Renal cortical epithelial cell (primary cell): ENCODE data around the gene SYK. TPM values are rescaled to one million over a fixed set of nuclear protein-coding genes. Genes with fewer than 3 reads are reported as not detected.

Experiments used
- DNase-seq: peaks from one replicate; pipeline ENCODE4 v3.0.0-alpha.2; 2011; ENCODE audit warnings: low read depth
- total RNA-seq: library from RNA; depleted of rRNA; stranded (reverse); fragments of >200 nt; gene quantifications from 2 replicates; pipeline ENCODE4 v1.2.3, GENCODE V29; 2014

Gene SYK
- total RNA-seq, 1 donor from 2014 or later = 7.9 TPM

DNA sequence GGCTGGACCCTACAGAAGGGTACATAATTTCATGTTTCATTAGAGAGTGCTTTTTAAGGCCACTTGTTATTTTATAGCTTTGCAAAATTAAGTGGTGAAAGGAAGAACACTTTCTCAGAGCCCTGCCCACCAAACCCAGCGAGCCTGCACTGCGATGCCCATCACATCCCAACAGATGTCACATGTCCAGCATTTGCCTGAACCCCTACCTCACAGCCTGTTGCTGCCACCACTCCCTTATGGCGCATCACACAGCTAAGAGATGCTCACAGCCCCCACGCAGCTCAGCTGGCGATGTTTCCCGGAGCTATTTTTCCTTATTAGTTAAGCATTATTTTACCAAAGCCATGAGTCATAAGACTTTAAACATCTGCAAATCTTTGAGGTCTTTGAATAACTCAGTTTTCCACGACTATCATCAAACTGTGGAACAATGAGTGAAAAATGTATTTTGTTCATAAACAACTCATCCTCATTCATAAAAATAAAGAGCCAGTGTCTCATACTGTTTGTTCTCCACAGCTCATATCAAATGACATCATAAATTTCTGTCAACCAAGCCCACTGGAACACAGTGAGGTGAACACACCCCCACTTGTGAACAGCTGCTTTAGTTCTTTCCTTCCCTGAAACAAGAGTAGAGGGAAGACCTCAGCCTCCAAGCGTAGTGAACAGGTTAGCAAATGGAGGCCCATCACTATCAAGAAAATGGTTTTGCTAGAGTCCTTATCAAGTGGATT is 104.9 kb downstream of the SYK start:
- no peak for DNase-seq

DNA sequence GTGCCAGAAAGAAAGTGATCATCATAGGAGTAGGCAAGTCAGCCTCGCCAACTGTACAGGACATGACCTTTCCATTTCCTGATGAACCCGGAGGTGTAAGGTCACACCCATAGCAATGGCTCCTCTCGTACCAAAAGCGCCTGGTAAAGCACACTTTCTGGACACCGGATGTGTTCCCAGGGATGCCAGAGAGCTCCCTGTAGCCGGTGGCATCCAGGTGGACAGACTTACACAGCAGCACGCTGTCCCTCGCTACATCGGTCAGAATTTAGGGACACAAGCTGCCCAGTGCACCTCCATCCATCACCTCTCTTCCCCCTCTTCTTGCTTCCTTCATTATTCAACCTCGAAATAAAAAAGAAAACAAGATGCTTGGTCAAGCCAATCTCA is 105.4 kb downstream of the SYK start:
- DNase-seq = no peak

DNA sequence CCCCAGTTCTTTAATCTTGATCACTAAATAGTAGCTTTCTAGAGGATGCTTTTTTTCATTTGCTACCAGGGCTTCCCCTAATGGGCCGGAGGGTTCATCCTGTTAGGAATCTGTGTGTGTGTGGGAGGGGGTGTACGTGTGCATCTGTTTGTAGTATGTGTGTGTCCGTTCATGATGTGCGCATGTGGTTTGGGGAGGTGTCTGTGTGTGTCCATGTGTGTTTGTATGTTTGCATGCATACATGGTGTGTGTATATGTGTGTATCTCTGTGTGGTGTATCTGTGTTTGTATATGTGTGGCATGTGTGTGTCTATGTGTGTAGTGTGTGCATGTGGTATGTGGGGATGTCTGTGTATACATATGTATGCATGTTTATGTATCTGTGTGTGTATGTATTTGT is 106.2 kb downstream of the SYK start:
- DNase-seq = no peak

DNA sequence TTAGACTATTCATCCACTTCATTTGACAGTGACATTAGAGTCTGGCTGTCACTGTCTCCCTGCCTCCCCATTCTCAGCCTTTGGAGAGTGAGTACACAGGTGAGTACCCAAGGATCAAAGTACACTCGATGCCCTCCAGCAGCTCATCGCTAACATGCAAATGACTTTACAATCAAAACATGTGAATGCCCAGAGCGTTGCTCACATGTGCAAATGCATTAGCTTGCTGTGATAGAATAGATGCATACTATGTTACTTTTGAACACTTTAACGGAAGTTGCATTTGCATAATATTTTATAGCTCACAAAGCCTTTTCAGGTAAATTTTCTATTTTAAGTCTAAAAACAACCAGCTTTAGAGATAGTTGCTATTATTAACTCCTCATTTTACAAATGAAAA is 107.6 kb downstream of the SYK start:
- DNase-seq = no peak

DNA sequence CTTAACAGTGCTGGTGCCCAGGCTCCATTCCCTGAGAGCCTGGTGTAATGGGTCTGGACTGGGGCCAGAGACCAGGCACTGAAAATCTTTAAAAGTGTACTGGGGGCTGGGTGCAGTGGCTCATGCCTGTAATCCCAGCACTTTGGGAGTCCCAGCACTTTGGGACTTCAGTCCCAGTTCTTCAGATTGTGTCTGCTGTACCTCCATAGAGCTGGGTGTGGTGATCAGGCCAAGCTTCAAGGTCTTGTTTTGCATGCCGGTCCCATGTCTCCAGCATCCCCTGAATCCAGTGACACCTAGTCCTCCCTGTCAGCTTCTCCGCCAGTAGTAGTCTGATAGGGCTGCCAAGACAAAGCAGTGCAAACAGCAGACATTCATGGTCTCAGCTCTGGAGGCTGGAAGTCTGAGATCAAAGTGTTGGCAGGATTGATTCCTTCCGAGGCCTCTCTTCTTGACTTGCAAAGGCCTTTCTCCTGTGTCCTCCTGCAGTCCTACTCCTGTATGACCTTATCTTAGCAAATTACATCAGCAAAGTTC is 108.2 kb downstream of the SYK start:
- no peak for DNase-seq

DNA sequence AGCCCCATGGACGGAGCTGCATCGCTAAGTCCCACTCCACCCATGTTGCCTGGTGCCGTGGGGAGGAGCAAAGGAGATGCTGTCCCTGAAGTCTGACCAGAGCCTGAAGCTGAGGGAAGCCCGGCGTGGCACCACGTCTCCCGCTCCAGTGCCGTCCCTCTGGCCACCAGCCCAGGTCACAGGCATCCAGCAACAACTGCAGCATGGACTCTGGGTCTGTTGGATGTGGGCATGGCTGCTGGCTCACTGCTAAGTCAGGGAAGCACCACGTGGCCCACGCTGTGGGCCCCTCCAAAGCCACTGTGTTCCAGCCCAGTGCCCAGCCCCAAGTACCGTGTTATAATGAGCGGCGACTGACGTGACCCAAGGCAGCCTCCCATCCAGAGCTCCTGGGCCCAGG is 112.6 kb downstream of the SYK start:
- no peak for DNase-seq

DNA sequence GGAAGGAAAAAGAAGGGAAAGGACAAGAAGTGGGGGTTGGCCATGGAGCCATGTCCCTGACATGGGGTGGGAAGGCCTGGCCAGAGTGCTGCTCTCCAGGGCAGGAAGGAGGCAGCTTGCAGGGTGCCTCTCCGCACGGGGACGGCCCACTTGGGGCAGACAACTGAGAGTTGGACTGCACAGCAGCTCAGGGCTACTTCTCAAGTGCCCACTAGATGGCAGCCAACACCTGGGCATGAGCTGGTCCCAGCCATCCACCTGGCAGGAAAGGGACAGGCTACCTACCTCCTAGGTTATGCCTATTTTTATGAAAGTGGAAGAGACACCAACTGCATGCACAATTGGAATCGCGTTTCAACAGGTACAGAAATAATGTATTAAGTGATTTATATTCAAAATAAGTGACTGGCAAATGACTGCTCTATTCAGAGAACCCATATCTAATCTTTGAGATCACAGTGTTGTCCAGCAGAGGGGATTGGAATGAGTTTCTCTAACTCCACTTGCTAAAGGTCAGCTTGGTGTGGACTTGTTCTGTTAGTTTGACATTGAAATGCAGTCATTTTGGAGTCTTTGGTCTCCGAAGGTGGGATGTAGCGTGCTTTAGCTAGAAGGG is 113.4 kb downstream of the SYK start:
- DNase-seq = peak; percentile 50

DNA sequence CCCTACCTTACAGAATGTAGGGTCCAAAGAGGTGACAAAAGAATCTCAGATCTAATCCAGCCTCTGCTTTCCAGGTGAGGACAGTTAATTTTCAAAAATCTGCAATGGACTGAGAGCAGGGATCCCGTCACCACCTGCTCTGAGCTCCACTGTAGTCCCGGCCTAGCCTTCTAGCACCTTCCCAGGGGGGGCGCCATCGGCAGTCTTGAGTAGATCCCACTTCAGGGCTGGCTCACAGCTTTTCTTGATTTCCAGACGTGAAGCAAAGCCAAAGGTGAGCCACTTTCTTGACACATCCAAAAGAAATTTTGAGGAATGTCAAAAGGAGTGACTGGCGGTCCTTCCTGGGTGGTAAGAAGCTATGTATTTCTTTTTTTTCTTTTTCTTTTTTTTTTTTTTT is 114.1 kb downstream of the SYK start:
- no peak for DNase-seq

DNA sequence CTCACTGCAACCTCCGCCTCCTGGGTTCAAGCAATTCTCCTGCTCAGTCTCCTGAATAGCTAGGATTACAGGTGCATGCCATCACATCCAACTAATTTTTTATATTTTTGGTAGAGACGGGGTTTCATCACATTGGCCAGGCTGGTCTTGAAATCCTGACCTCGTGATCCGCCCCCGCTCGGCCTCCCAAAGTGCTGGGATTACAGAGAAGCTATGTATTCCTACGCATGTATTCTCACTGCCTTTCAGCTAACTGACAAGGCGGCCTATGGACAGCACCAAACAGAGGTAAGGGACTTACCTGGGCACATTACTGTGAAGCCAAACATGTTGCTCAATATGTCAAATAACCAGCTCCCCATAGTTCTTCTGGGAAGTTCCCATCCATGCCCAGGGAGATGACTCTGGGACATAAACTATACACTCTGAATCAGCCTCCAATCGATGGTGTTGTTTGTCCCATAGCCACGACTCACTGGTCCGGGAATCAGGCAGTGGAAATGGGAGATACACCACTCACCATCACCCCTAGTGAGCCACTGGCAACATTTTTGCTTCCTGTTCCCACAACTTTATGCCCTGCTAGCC is 114.6 kb downstream of the SYK start:
- DNase-seq = peak; percentile 28

DNA sequence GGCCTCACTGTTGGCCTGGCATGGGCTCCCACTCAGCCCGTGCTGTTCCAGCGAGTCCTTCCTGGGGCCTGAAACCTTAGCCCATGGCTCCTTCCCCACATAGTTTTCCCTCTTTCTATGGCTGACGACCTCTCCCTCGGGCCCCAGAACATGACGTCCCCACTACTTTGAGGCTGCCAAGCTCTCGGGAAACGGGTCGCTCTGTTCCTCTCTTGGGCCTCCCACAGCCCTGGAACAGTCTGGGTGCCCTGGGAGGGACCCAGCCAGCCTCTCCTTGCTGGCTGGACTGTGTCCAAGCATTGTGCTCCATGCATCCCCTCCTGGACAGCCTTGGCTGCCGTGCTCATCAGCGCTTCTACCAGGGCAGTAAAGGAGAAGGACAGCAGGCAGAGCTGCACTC is 118.3 kb downstream of the SYK start:
- DNase-seq = no peak

DNA sequence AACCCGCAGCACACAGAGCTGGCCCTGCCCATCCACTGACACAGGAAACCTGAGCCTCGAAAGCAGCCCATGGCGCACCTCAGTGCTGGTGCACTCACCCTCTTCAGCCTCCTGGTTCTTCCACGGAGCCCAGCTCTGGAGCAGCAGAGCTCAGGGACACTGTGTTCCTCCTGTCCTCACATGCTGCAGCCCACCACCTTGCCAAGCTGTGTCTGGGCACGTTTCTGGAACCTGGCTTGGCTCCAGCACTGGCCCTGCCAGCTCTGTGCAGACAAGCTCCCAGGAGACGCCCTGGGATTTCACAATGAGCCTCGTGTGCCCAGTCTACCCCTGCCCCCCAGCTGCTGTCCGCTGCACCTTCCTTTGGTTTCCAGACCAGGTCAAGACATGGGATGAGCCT is 119.5 kb downstream of the SYK start:
- DNase-seq = peak; percentile 65

DNA sequence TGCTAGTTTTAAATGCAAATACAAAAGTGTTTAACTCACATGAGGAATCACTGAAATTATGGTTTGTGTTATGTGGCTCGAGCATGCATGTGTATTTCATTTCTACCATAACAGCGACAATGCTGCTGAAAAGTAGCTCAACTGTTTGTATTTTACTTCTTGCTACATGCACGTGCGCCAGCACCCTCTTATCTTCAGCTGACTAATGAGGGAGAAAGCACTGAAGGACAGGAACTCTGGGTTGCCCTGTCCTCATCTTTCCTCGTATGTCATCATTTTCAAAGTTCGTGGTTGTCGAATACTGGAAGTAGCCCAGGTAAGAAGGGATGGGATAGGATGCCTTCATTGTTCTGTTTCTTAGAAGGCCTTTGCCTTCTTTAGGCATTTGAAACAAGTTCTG is 120.3 kb downstream of the SYK start:
- no peak for DNase-seq

DNA sequence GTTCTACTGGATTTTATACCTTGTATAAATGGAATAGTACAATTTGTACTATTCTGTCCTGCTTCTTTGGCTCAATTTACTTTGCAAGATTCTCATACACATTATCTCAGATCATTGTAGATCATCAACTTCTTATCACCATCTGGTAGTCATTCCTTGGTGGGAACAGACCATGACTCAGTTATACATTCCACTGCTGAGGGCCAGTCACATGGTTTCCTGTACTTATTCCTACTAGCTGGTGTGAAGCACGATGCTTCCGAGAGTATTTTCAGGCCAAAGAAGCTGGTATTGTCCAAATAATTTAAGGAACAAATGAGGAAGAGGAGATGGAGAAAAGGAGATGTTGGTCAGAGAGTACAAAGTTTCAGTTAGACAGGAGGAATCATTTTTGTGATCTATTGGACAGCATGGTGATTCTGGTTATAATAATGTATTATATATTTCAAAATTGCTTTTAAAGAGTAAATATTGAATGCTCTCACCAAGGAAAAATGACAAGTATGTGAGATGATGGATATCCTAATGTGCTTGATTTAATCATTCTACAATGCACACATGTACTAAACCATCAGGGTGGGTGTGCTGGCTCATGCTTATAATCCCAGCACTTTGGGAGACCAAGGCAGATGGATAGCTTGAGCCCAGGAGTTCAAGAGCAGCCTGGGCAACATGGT is 124.1 kb downstream of the SYK start:
- peak; percentile 66 for DNase-seq

DNA sequence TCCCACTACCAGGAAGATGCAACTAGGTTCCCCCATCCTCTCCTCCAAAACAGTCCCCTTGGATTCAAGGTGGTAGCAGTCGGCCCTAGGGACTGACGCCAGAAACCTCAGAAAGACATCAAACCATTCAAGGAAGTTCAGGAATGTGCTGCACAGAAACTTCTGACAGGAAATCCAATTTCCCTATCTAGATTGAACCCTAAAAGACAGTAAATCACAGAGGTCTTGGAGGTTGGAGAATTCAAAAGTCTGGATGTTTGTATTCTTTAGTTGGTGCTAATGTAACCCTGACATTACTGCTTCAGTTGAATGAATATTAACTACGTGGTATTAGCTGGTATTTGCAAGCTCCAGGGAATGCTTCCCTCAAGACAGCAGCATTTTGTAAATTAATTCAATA is 125.3 kb downstream of the SYK start:
- peak; percentile 19 for DNase-seq

DNA sequence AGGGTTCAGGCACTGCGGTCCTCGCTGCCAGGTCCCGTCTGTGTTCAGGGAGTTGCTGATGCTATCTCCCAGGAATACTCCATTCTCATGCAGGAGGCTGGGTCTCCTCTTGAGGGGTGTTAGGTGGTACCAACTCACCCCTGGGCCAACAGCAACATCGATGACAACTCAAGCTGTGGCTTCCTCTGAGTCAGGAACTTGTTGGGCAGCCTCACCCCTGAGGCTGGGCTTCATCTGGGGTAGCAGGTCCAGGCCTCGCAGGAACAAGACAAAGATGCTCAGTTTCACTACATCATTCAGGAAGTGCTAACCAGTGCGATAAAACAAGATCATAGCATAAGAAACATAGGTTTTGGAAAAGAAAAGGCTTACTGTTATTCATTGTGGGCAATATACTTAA is 125.9 kb downstream of the SYK start:
- no peak for DNase-seq

DNA sequence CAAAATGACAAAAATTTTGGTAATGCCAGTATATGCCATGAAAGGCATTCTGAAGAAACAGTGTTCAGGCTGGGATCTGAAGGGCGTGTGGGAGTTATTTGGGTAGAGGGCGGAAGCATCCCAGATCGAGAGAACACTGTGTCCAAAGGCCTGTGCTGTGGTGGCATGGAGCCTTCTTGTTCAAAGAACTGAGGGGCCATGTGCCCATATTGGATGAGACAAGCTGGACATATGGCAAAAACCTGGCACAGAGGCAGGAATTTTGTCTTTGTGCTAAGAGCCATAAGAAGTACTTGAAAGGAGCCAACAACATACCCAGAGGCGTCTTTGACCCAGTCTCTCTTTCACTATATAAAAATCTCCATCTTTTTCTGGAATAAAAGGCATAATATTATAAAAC is 128.0 kb downstream of the SYK start:
- DNase-seq = no peak

DNA sequence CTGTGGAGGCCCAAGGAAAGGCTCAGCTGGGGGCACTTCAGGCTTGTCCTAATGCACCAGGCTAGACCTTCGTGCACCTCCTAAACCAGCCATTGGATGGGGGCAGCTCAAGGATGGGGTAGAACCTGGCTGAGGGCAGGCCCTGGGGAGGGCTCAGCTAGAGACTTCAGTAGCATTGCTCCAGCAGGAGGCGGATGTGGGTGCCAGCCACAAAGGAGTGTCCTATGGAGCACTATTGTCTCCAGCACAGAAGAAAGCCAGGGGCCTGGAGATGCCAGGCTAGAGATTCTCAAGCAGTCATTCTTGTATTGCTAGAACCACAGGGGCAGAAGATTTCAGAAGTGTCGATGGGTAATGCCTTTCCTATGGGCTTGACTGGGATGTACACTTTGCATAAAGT is 131.8 kb downstream of the SYK start:
- no peak for DNase-seq

DNA sequence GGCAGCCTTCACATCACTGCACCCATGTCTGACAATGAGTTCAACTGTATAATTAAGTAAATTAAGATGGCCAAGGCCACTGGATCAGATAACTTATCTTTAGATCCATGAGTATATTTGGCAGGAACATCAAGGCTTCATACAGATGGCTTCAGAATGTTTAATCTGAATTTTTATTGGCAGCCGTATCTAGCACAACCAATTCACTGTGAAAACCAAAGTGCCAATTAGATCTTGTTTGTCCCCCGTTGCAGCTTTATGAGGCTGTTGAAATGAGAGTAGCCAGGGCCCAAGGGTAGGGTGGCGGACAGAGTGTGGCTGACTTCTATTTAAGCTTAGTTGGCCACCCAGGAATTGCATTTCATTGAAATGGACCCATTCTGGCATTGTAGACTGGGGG is 137.7 kb downstream of the SYK start:
- no peak for DNase-seq

DNA sequence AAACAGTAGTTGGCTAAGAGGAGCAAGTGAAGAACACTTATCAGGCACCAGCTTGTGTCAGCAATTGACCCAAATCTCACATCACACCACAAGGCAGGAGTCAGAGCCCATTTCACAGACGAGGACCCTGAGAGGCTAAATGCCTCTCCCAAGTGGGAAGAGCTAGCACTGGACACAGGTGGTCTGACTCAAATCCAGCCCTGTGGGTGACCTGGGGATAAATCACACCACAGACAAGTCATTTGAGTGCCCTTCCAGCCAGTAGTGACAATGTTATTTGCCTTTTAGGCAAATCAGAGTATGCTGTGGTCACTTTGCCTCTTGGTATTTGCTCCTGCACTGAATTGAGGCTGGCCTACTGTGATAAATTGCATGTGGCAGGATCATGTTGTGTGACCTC is 138.7 kb downstream of the SYK start:
- no peak for DNase-seq

DNA sequence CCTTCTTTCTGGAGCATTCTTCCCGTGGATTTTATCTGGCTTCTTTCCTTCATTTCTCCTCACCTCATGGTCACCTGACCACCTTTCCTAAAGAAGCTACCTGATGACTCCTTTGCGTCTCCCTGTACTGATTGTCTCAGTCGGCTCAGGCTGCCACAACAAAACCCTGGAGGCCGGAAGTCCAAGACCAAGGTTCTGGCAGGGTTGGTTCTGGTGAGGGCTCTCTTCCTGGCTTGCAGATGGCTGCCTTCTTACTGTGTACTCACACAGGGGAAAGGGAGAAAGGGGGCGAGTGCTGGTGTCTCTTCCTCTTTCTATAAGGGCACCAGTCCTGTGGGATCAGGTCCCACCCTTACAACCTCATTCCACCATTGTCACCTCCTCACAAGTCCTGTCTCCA is 140.0 kb downstream of the SYK start:
- no peak for DNase-seq

DNA sequence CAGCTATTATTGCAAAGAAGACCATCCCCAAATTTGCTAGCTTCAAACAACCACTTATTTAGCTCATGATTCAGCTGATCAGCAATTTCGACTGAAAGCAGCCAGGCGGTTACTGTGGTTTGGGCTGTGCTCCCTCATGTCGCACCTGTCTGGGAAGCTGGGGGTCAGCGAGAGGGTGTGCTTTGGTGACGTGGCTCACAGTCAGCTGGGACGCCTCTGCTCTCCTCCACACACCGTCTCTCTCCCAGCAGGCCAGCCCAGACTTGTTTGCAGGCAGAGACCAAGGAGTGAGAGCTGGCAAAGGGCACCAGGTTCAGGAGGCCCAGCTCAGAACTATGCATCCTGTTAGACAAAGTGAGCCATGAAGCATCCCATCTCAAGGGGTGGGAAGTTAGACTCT is 140.9 kb downstream of the SYK start:
- no peak for DNase-seq

DNA sequence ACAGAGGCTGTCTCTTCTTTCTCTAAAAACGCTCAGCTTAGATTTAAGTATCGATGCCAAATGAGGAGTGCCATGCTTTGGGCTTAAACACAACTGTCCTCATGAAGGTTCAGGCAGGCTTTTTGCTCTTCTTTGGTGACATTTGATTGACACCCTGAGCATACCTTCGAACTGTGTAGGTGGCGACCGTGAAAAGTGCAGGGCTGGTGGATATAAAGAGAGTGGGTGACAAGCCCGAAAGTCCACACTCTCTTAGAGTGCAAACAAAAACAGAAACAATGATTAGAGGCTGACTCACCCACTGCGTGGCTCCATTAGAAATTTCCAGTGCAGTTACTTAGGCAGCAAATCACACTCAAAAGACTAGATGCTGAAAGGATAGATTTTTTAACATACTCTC is 141.7 kb downstream of the SYK start:
- DNase-seq = peak; percentile 48

DNA sequence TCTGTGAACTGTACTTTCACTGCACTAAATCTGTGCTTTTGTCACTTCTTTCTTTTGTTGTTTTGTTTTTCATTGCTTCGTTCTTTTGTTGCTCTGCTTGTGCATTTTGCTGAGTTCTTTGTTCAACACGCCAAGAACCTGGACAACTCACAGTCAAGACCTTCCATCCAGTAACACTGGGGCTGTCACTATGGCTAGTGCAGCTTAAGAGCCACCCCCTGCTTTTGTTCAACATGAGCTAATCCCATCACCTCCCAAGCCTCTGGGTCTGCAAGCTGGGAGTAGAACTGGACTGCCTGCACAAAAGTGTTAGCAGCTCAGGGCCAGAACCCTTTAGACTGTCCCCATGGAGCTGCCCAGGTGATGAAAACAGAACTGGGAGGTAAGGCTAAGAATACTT is 143.7 kb downstream of the SYK start:
- no peak for DNase-seq
